GM12892 (cell line): Measurements from ENCODE around the gene SLFN11.

ENCODE experiments used
- POLR2A ChIP-seq: IDR thresholded peaks from 2 replicates; pipeline ENCODE4 v1.6.1; 2011; ENCODE audit warnings: low read depth, low read length, control low read depth
- POLR2AphosphoS5 ChIP-seq: IDR thresholded peaks from 2 replicates; pipeline ENCODE4 v1.6.1; 2011; ENCODE audit warnings: low read depth, low read length, control low read depth
- TAF1 ChIP-seq: IDR thresholded peaks from 2 replicates; pipeline ENCODE4 v1.6.1; 2011; ENCODE audit warnings: low read depth, mild to moderate bottlenecking, control low read depth, low read length, borderline replicate concordance

DNA sequence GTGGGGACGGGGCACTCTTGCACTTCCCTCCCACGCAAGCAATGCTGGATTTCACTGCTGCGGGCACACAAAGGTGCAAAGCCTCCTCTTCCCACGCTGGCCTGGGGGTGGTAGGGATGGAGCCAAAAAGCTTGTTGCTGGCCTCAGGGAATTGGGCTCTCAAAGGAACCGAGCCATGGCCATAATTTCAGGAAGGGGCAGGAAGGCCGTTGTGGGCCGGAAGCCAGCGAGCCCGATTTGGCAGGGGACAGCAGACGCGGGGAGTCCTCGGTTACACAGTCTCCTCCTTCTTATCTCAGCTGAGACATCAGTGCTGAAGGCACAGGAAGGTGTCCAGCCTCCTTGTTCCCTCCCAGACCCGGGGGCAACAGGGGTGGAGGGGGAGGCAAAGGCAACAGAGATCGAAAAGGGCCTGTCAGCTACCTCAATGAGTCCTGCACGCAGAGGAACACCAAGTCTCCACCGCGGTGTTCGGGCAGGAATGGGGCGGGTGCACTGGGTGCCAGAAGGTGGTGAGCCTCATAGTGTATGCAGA, 59.5 kb downstream of the SLFN11 start:
- no peak for TF ChIP-seq TAF1
- no peak for TF ChIP-seq POLR2A
- TF ChIP-seq POLR2AphosphoS5: no peak
